DND-41 (cell line): ENCODE measurements around the gene CCDC18.

Source experiments
- ATAC-seq: fragments of 200-7000 bp; cut with Tn5 transposase; 3 replicates; pipeline ENCODE4 v1.9.1; 2021; ENCODE audit warnings: low read depth; ENCODE audit not compliant: insufficient read depth
- DNase-seq: peaks from one replicate; pipeline ENCODE4 v3.0.0-alpha.2; 2020
- H2AFZ ChIP-seq: 2 replicates; pipeline ENCODE4 v1.6.0; 2012; ENCODE audit warnings: low read depth, low read length
- H3K27ac ChIP-seq: 2 replicates; pipeline ENCODE4 v1.5.1; 2012; ENCODE audit warnings: low read length, inconsistent platforms
- H3K27me3 ChIP-seq: fragments of 200-600 bp; sonication (generic); 2 replicates; pipeline ENCODE4 v1.6.0; 2012; ENCODE audit warnings: low read length, mild to moderate bottlenecking, inconsistent platforms; ENCODE audit not compliant: insufficient read depth, poor library complexity
- H3K36me3 ChIP-seq: 2 replicates; pipeline ENCODE4 v1.5.1; 2012; ENCODE audit warnings: low read length, inconsistent platforms; ENCODE audit not compliant: insufficient read depth
- H3K4me1 ChIP-seq: 2 replicates; pipeline ENCODE4 v1.5.1; 2012; ENCODE audit warnings: mild to moderate bottlenecking, low read length; ENCODE audit not compliant: insufficient read depth
- H3K4me2 ChIP-seq: 2 replicates; pipeline ENCODE4 v1.6.0; 2012; ENCODE audit warnings: mild to moderate bottlenecking, moderate library complexity, low read length, inconsistent platforms; ENCODE audit not compliant: insufficient read depth
- H3K4me3 ChIP-seq, 2 experiments: fragments of 200-600 bp in 1 of 2; shearing (Covaris generic) in 1 of 2; 2 replicates each; pipeline ENCODE4 v1.5.1; 2012 to 2016; ENCODE audit warnings: inconsistent platforms in 2 of 2, low read length in 2 of 2, mild to moderate bottlenecking in 2 of 2, low read depth in 1 of 2, moderate library complexity in 1 of 2
- H3K79me2 ChIP-seq: 2 replicates; pipeline ENCODE4 v1.6.0; 2012; ENCODE audit warnings: low read length, inconsistent platforms; ENCODE audit not compliant: insufficient read depth
- H3K9ac ChIP-seq: 2 replicates; pipeline ENCODE4 v1.6.0; 2012; ENCODE audit warnings: low read depth, mild to moderate bottlenecking, inconsistent platforms, low read length, moderate library complexity
- H3K9me3 ChIP-seq: 2 replicates; pipeline ENCODE4 v1.5.1; 2012; ENCODE audit warnings: low read length, moderate library complexity, mild to moderate bottlenecking, inconsistent platforms; ENCODE audit not compliant: insufficient read depth, severe bottlenecking
- H4K20me1 ChIP-seq: 2 replicates; pipeline ENCODE4 v1.6.0; 2012; ENCODE audit warnings: low read length; ENCODE audit not compliant: insufficient read depth
- EZH2 ChIP-seq: IDR thresholded peaks from 3 replicates; pipeline ENCODE4 v1.6.1; 2012; ENCODE audit warnings: borderline replicate concordance, low read depth, mild to moderate bottlenecking, moderate library complexity, low read length, inconsistent platforms; ENCODE audit not compliant: severe bottlenecking
- TF ChIP-seq, protein P1 (sequence below): IDR thresholded peaks from 2 replicates; pipeline ENCODE4 v1.5.1; 2012; ENCODE audit warnings: borderline replicate concordance, low read length, moderate library complexity, mild to moderate bottlenecking; ENCODE audit not compliant: poor library complexity, severe bottlenecking; ENCODE audit errors: extremely low read depth

Gene CCDC18

DNA sequence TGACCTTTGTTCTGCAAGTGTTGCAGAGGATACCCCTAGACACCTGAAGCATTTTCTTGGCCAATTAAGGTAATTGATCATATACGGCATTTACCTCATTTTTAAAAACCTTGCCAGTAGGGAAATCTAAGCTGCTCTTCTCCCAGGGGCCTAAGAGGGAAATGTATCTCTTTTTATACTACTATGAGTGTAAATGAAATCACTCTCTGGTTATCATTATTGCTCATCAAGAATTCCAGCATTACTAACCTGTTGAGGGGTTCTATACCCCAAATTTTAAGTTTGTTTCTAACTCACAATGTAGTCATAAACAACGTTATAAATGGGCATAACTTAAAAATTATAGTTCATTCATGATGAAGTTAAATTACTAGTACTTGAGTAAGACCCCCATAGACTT, 27.7 kb upstream of the CCDC18 start:
- DNase-seq = no peak
- H3K9me3 ChIP-seq = no peaks in the 10 kb centered on the region
- no peak overlapping the region for H2AFZ ChIP-seq
- H3K79me2 ChIP-seq = peaks cover 40% of the 10 kb centered on the region
- ATAC-seq = no peak
- no peak for TF ChIP-seq EZH2
- TF ChIP-seq, protein P1, sequence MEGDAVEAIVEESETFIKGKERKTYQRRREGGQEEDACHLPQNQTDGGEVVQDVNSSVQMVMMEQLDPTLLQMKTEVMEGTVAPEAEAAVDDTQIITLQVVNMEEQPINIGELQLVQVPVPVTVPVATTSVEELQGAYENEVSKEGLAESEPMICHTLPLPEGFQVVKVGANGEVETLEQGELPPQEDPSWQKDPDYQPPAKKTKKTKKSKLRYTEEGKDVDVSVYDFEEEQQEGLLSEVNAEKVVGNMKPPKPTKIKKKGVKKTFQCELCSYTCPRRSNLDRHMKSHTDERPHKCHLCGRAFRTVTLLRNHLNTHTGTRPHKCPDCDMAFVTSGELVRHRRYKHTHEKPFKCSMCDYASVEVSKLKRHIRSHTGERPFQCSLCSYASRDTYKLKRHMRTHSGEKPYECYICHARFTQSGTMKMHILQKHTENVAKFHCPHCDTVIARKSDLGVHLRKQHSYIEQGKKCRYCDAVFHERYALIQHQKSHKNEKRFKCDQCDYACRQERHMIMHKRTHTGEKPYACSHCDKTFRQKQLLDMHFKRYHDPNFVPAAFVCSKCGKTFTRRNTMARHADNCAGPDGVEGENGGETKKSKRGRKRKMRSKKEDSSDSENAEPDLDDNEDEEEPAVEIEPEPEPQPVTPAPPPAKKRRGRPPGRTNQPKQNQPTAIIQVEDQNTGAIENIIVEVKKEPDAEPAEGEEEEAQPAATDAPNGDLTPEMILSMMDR = no peak
- H4K20me1 ChIP-seq = peaks cover 3% of the 10 kb centered on the region; the same call in 1 of the 2 replicates
- H3K36me3 ChIP-seq = peaks cover 87% of the 10 kb centered on the region
- peaks cover 4% of the 10 kb centered on the region; the same call in 1 of the 2 replicates for H3K4me1 ChIP-seq
- no peak overlapping the region for H3K27ac ChIP-seq
- H3K9ac ChIP-seq = no peak overlapping the region
- no peak overlapping the region for H3K4me3 ChIP-seq
- no peak overlapping the region for H3K4me2 ChIP-seq
- H3K27me3 ChIP-seq = no peaks in the 10 kb centered on the region

DNA sequence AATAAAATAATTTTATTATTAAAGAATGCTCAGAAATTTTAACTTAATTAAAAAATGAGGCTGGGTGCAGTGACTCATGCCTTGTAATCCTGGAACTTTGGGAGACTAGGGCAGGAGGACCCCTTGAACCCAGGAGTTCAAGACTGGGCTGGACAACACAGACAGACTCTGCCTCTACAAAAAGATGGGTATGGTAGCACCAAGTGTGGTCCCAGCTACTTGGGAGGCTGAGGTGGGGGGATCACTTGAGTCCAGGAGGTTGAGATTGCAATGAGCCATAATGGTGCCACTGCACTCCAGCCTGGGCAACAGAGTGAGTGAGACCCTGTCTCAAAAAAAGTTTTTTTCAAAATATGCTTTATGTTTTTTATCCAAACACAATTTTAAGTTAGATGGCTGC, 25.6 kb upstream of the CCDC18 start:
- Histone ChIP-seq H3K79me2 (peaks cover 58% of the 10 kb centered on the region), H3K4me1 (peaks cover 4% of the 10 kb centered on the region; the same call in 1 of the 2 replicates), H3K9ac (no peak overlapping the region), H3K4me2 (no peak overlapping the region), H3K4me3 (no peak overlapping the region), H3K36me3 (peaks cover 85% of the 10 kb centered on the region), H3K9me3 (no peaks in the 10 kb centered on the region), H3K27me3 (no peaks in the 10 kb centered on the region), H2AFZ (no peak overlapping the region), H4K20me1 (peaks cover 4% of the 10 kb centered on the region; the same call in 1 of the 2 replicates), H3K27ac (0 out of 2 replicates have a peak overlapping the region, but pooled peaks have one; percentile 49)
- ATAC-seq = no peak; the same call in 2 of the 3 replicates
- no peak for DNase-seq
- no peak for TF ChIP-seq EZH2
- TF ChIP-seq, protein P1 = no peak

DNA sequence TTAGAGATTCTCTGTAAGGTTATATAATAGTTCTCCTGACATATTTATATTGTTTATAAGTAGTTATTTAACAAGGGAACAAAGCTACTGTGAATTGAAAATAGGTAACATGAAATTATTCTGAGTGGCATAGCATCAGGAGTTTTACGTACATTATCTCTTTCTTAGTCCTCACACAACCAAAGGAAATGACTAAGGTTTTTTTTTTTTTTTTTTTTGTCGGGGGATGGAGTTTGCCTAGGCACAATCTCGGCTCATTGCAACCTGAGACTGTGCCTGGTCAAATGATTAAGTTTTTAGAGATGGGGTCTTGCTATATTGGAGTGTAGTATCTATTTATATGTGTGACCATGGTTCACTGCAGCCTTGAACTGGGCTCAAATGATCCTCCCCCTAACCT, 25.2 kb upstream of the CCDC18 start:
- peaks cover 62% of the 10 kb centered on the region for H3K79me2 ChIP-seq
- no peak overlapping the region for H3K4me3 ChIP-seq
- no peak overlapping the region for H2AFZ ChIP-seq
- H3K9ac ChIP-seq = no peak overlapping the region
- TF ChIP-seq EZH2 = no peak
- TF ChIP-seq, protein P1 = no peak
- H3K4me2 ChIP-seq = no peak overlapping the region
- peaks cover 4% of the 10 kb centered on the region; the same call in 1 of the 2 replicates for H3K4me1 ChIP-seq
- no peak for DNase-seq
- no peaks in the 10 kb centered on the region for H3K27me3 ChIP-seq
- H3K27ac ChIP-seq = no peak overlapping the region
- peaks cover 4% of the 10 kb centered on the region; the same call in 1 of the 2 replicates for H4K20me1 ChIP-seq
- peaks cover 85% of the 10 kb centered on the region for H3K36me3 ChIP-seq
- no peaks in the 10 kb centered on the region for H3K9me3 ChIP-seq
- peak; percentile 24; the same call in 1 of the 3 replicates for ATAC-seq
